Keratinocyte (primary cell): ENCODE measurements around the gene FILIP1.

ENCODE experiments used
- EZH2 ChIP-seq: IDR thresholded peaks from one replicate; pipeline ENCODE4 v1.6.1; 2012; ENCODE audit warnings: inconsistent platforms, mild to moderate bottlenecking, low read length, moderate library complexity
- TF ChIP-seq, protein P1 (sequence below), 3 experiments: IDR thresholded peaks in 1 of 3; conservative IDR thresholded peaks in 1 of 3; optimal IDR thresholded peaks in 1 of 3; 2 replicates in 2 of 3; 3 replicates in 1 of 3; pipeline versions ENCODE3 to v1.5.1; 2011; ENCODE audit warnings: low read length in 3 of 3, mild to moderate bottlenecking in 3 of 3, moderate library complexity in 2 of 3, control low read depth in 1 of 3, inconsistent platforms in 1 of 3; ENCODE audit not compliant: insufficient read depth in 2 of 3; ENCODE audit errors: extremely low read depth in 1 of 3

DNA sequence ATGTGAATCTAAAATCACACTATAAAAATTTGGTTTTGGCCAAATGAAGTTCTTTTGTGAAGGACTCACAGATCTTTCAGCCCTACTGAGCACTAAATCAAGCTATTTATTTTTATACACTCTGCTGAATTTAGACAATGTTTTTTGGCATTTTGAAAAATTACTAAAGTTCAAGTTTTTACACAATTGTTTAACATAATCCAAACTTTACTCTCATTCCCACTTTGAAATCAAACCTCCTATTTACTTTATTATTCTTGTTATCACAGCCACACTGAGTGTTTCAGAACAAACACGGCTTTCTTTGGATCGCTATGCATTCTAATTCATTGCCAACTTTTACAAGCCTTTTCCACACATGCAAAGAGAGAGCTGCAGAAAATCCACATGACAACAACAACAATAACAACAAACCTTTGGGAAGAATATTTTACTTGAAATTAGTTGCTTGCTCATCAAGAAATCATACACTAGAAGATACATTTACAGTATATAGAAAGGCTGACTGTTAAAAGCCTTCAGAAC lies 159.9 kb downstream of the FILIP1 start:
- TF ChIP-seq, protein P1, sequence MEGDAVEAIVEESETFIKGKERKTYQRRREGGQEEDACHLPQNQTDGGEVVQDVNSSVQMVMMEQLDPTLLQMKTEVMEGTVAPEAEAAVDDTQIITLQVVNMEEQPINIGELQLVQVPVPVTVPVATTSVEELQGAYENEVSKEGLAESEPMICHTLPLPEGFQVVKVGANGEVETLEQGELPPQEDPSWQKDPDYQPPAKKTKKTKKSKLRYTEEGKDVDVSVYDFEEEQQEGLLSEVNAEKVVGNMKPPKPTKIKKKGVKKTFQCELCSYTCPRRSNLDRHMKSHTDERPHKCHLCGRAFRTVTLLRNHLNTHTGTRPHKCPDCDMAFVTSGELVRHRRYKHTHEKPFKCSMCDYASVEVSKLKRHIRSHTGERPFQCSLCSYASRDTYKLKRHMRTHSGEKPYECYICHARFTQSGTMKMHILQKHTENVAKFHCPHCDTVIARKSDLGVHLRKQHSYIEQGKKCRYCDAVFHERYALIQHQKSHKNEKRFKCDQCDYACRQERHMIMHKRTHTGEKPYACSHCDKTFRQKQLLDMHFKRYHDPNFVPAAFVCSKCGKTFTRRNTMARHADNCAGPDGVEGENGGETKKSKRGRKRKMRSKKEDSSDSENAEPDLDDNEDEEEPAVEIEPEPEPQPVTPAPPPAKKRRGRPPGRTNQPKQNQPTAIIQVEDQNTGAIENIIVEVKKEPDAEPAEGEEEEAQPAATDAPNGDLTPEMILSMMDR (optimal IDR thresholded peaks at IDR 0.05 in 1 of 3, IDR thresholded peaks at IDR 0.05 in 1 of 3, conservative IDR thresholded peaks at IDR 0.05 in 1 of 3; ENCODE audit: extremely low read depth in 1 of 3, insufficient read depth in 2 of 3, low read length in 3 of 3) = no peak
- TF ChIP-seq EZH2 = no peak
